Measurements from ENCODE around the gene SNRNP70. TPM values are rescaled to one million over a fixed set of nuclear protein-coding genes. Genes with fewer than 3 reads are reported as not detected.
"Not testable (repeated sequence)": the region's sequence is repeated elsewhere in the genome, so short reads cannot be mapped to it uniquely, and the experiment has no call there.

SNRNP70 gene
- total RNA-seq, 2 experiments from 2014 or later = 177 to 193 TPM

- H3K36me3 Mint-ChIP-seq (ENCODE audit: low read depth) = peaks cover 6% of the 10 kb centered on the region
- POLR2A ChIA-PET = no interaction called here
- H3K27me3 Mint-ChIP-seq (ENCODE audit: low read depth) = peaks cover 18% of the 10 kb centered on the region
- CTCF ChIA-PET = interaction anchor here (1.2 to 1.6 kb wide), 2 partner anchors 21 kb away, joined by 6 to 7 read pairs; no protein-coding TSS in a partner anchor
- peak; percentile 81 for ATAC-seq
- H3K9me3 Mint-ChIP-seq (ENCODE audit: insufficient read depth) = no peaks in the 10 kb centered on the region
- H3K27ac Mint-ChIP-seq = peak within 1 kb of the TSS; percentile 82
- H3K4me1 Mint-ChIP-seq (ENCODE audit: low read depth) = peaks cover 33% of the 10 kb centered on the region
- H3K4me3 Mint-ChIP-seq = peak within 1 kb of the TSS; percentile 82
- peak; percentile 96 for DNase-seq
Measured at GRCh38 chr19:49118565-49119410, 33.5 kb downstream of the SNRNP70 start, which contains the start of gene C19orf73. Gene C19orf73 (minus strand): TSS chr19:49119143. CDS start chr19:49119022, 121 bp downstream.

DNA sequence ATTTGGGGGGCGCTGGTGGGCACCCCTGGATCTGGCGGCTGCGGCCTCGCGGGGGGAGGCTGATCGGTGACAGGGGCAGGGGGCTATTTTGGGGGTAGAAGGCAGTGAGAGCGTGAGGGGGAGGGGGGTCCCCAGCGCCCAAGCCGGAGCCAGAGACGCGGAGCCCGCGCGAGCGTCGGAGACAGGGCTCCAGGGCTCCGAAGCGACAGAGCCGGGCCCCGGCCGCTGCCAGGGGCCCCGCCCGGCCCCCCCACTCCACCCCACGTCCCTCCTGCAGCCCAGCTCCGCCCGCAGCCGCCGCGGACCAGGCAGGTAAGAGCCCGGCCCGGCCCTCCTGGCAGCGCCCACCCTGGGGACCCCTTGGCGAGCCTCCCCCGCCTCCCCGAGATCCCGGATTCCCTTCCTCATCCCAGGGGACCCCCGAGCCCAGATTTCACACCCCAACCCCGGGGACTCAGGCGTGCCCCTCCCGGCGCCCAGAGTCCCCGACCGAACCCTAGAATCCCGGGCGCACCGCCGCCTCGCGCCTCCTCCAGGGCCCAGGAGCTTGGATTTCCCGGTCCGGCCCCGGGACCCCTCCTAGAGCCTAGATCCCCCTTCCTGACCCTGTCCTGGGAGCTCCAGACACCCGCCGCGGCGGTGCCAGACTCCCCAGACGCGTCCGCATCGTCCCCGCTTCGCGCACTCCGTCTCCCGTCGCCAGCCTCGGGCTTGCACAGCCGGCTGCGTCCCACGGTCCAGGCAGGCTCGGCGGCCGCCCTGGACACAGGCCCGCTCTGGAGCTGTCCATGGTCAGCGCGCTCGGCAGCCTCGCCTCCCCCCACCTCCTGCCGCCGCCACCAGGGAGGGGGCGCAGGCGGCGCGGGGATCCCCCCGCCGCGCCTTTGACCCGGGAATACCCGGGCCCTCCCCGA is 34.4 kb downstream of the SNRNP70 start, which contains the start of gene PPFIA3:
Gene PPFIA3, plus strand, starts transcription at position 134 of the 914 bp plus-strand sequence. CDS start 8,330 bp downstream, outside the sequence.
- peaks cover 18% of the 10 kb centered on the region for H3K27me3 Mint-ChIP-seq (ENCODE audit: low read depth)
- H3K9me3 Mint-ChIP-seq (ENCODE audit: insufficient read depth) = no peaks in the 10 kb centered on the region
- peak within 1 kb of the TSS; percentile 82 for H3K27ac Mint-ChIP-seq
- ChIA-PET POLR2A (interaction anchor here (0.7 kb wide), 1 partner anchor 399 kb away, joined by 3 read pairs; no protein-coding TSS in a partner anchor), CTCF (interaction anchor here (1.2 to 1.4 kb wide), 3 partner anchors 22 to 357 kb away, joined by 3 to 6 read pairs (median 3); no protein-coding TSS in a partner anchor)
- ATAC-seq (no peak), DNase-seq (no peak)
- H3K4me1 Mint-ChIP-seq (ENCODE audit: low read depth) = peaks cover 30% of the 10 kb centered on the region
- peak within 1 kb of the TSS; percentile 82 for H3K4me3 Mint-ChIP-seq
- H3K36me3 Mint-ChIP-seq (ENCODE audit: low read depth) = peaks cover 6% of the 10 kb centered on the region

- no peak for DNase-seq
- H3K36me3 Mint-ChIP-seq (ENCODE audit: low read depth) = peaks cover 6% of the 10 kb centered on the region
Measured at GRCh38 chr19:49120325-49120683, 35.1 kb downstream of the SNRNP70 start.

GRCh38 chr19:49120868-49121267 is 35.6 kb downstream of the SNRNP70 start:
- Mint-ChIP-seq H3K9me3 (ENCODE audit: insufficient read depth) (no peaks in the 10 kb centered on the region), H3K27me3 (ENCODE audit: low read depth) (peaks cover 18% of the 10 kb centered on the region), H3K4me1 (ENCODE audit: low read depth) (peaks cover 26% of the 10 kb centered on the region), H3K4me3 (peak overlapping the region; percentile 57), H3K36me3 (ENCODE audit: low read depth) (peaks cover 6% of the 10 kb centered on the region), H3K27ac (peak overlapping the region; percentile 2)
- CTCF ChIA-PET = interaction anchor here (0.7 to 1.4 kb wide), 3 partner anchors 15 to 78 kb away, joined by 3 read pairs; no protein-coding TSS in a partner anchor
- POLR2A ChIA-PET = no interaction called here
- DNase-seq (no peak), ATAC-seq (no peak)

More at GRCh38 chr19:49120325-49120683, 35.1 kb downstream of the SNRNP70 start:
- Mint-ChIP-seq H3K9me3 (ENCODE audit: insufficient read depth) (no peaks in the 10 kb centered on the region), H3K4me1 (ENCODE audit: low read depth) (peaks cover 26% of the 10 kb centered on the region), H3K4me3 (peak overlapping the region; percentile 57), H3K27me3 (ENCODE audit: low read depth) (peaks cover 18% of the 10 kb centered on the region), H3K27ac (no peak overlapping the region)
- POLR2A ChIA-PET = interaction anchor here (0.7 kb wide), 1 partner anchor 399 kb away, joined by 3 read pairs; no protein-coding TSS in a partner anchor
- CTCF ChIA-PET = interaction anchor here (0.7 to 1.4 kb wide), 5 partner anchors 14 to 356 kb away, joined by 3 to 6 read pairs (median 3); no protein-coding TSS in a partner anchor
- ATAC-seq = no peak

DNA sequence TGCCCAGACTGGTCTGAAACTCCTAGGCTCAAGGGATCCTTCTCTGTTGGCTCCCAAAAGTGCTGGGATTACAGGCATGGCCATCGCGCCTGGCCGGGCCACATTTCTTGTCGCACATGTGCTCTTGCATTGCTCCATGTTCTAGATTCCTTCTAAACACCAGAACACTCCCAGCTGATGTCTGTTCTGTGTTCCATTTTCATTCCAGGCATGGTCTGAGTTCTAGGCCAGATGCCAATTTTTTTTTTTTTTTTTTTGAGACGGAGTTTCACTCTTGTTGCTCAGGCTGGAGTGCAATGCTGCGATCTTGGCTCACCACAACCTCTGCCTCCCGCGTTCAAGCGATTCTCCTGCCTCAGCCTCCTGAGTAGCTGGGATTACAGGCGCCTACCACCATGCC is 36.6 kb downstream of the SNRNP70 start:
- ATAC-seq; POLR2A ChIA-PET; H3K36me3 Mint-ChIP-seq (ENCODE audit: low read depth); H3K4me3 Mint-ChIP-seq; H3K27ac Mint-ChIP-seq; CTCF ChIA-PET; DNase-seq; H3K9me3 Mint-ChIP-seq (ENCODE audit: insufficient read depth): not testable (repeated sequence)
- peaks cover 18% of the 10 kb centered on the region for H3K27me3 Mint-ChIP-seq (ENCODE audit: low read depth)
- H3K4me1 Mint-ChIP-seq (ENCODE audit: low read depth) = peaks cover 20% of the 10 kb centered on the region

DNA sequence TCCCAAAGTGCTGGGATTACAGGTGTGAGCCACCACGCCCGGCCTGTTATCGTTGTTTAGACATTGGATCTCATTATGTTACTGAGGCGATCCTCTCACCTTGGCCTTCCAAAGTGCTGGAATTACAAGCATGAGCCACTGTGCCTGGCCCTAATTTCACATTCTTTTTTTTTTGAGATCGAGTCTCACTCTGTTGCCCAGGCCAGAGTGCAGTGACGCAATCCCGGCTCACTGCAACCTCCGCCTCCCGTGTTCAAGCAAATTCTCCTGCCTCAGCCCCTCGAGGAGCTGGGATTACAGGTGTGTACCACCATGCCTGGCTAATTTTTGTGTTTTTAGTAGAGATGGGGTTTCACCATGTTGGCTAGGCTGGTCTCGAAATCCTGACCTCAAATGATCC is 38.0 kb downstream of the SNRNP70 start:
- H3K27ac Mint-ChIP-seq; H3K4me3 Mint-ChIP-seq; ATAC-seq; POLR2A ChIA-PET; H3K9me3 Mint-ChIP-seq (ENCODE audit: insufficient read depth); DNase-seq; H3K36me3 Mint-ChIP-seq (ENCODE audit: low read depth): not testable (repeated sequence)
- Mint-ChIP-seq H3K27me3 (ENCODE audit: low read depth) (peaks cover 18% of the 10 kb centered on the region), H3K4me1 (ENCODE audit: low read depth) (peaks cover 17% of the 10 kb centered on the region)
- CTCF ChIA-PET = interaction anchor here (1.3 kb wide), 1 partner anchor 9 kb away, joined by 4 read pairs; the partner anchor contains the start of gene LIN7B

GRCh38 chr19:49125025-49125731 is 39.9 kb downstream of the SNRNP70 start:
- ChIA-PET CTCF (interaction anchor here (1.0 to 1.2 kb wide), 3 partner anchors 11 to 74 kb away, joined by 3 read pairs; partner anchors contain the start of gene LIN7B), POLR2A (no interaction called here)
- H3K36me3 Mint-ChIP-seq (ENCODE audit: low read depth) = peaks cover 2% of the 10 kb centered on the region
- H3K27ac Mint-ChIP-seq = no peak overlapping the region
- H3K27me3 Mint-ChIP-seq (ENCODE audit: low read depth) = peaks cover 14% of the 10 kb centered on the region
- H3K9me3 Mint-ChIP-seq (ENCODE audit: insufficient read depth) = no peaks in the 10 kb centered on the region
- ATAC-seq = no peak
- peaks cover 18% of the 10 kb centered on the region for H3K4me1 Mint-ChIP-seq (ENCODE audit: low read depth)
- DNase-seq = no peak
- H3K4me3 Mint-ChIP-seq = no peak overlapping the region

DNA sequence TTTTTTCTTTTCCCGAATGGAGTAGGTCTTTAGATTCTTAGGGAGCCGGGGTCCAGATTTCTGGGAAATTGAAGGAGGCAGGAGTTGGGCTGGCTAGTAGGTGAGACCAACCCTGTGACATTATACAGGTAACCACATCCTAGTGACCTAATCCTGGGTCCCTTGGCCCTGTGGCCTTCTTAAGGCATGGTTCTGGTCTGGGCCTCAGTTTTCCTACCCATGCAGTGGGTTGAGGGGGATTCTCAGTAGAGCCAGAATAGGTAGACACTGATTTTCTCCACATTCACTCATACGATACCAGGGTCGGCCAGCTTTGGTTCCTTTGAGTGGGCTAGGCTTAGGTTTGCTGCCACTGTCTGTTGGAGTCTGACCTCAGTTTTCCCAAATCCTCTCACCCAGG is 41.3 kb downstream of the SNRNP70 start:
- Mint-ChIP-seq H3K27me3 (ENCODE audit: low read depth) (peaks cover 6% of the 10 kb centered on the region), H3K4me3 (no peak overlapping the region), H3K9me3 (ENCODE audit: insufficient read depth) (no peaks in the 10 kb centered on the region), H3K36me3 (ENCODE audit: low read depth) (peaks cover 2% of the 10 kb centered on the region), H3K27ac (no peak overlapping the region), H3K4me1 (ENCODE audit: low read depth) (peaks cover 11% of the 10 kb centered on the region)
- no peak for DNase-seq
- POLR2A ChIA-PET = no interaction called here
- CTCF ChIA-PET = no interaction called here
- ATAC-seq = no peak

GRCh38 chr19:49127225-49127624 is 42.0 kb downstream of the SNRNP70 start:
- not testable (repeated sequence) for DNase-seq; H3K4me3 Mint-ChIP-seq; H3K27ac Mint-ChIP-seq; H3K36me3 Mint-ChIP-seq (ENCODE audit: low read depth); H3K9me3 Mint-ChIP-seq (ENCODE audit: insufficient read depth); ATAC-seq; H3K27me3 Mint-ChIP-seq (ENCODE audit: low read depth)
- ChIA-PET CTCF (interaction anchor here (1.3 to 3.7 kb wide), 8 partner anchors 12 to 134 kb away, joined by 3 to 23 read pairs (median 7); partner anchors contain the start of genes LIN7B and RUVBL2), POLR2A (interaction anchor here (0.9 to 1.1 kb wide), 2 partner anchors 10 to 133 kb away, joined by 3 read pairs; partner anchors contain the start of gene RUVBL2)
- H3K4me1 Mint-ChIP-seq (ENCODE audit: low read depth) = peaks cover 11% of the 10 kb centered on the region

- H3K27me3 Mint-ChIP-seq (ENCODE audit: low read depth) = peaks cover 3% of the 10 kb centered on the region
Measured at GRCh38 chr19:49127674-49128544, 42.7 kb downstream of the SNRNP70 start.

More at GRCh38 chr19:49127674-49128544, 42.7 kb downstream of the SNRNP70 start:
- peaks cover 2% of the 10 kb centered on the region for H3K36me3 Mint-ChIP-seq (ENCODE audit: low read depth)
- no peaks in the 10 kb centered on the region for H3K9me3 Mint-ChIP-seq (ENCODE audit: insufficient read depth)
- peaks cover 15% of the 10 kb centered on the region for H3K4me1 Mint-ChIP-seq (ENCODE audit: low read depth)
- ChIA-PET POLR2A (interaction anchor here (0.6 to 1.1 kb wide), 3 partner anchors 11 to 294 kb away, joined by 3 read pairs; partner anchors contain the start of gene RUVBL2), CTCF (interaction anchor here (0.7 to 3.7 kb wide), 11 partner anchors 11 to 134 kb away, joined by 3 to 23 read pairs (median 4); partner anchors contain the start of genes LIN7B and RUVBL2)
- DNase-seq = peak; percentile 95
- peak; percentile 97 for ATAC-seq
- peak overlapping the region; percentile 87 for H3K27ac Mint-ChIP-seq
- H3K4me3 Mint-ChIP-seq = peak overlapping the region; percentile 83
